B cell (primary cell): Measurements from ENCODE around the gene CCDC122. TPM values are rescaled to one million over a fixed set of nuclear protein-coding genes. Genes with fewer than 3 reads are reported as not detected.

Experiments
- ATAC-seq: fragments of 200-7000 bp; cut with Tn5 transposase; one replicate; pipeline ENCODE4 v1.10.0; 2021; ENCODE audit warnings: low read depth, mild to moderate bottlenecking, moderate number of reproducible peaks, moderate library complexity
- CTCF ChIA-PET: fragments of 350-600 bp; sonication (Branson Sonifier 250); formaldehyde crosslinking; loops from one replicate; lab custom pipeline; 2021; ENCODE audit warnings: antibody characterized with exemption, inconsistent platforms; lab: Charles Lee
- POLR2A ChIA-PET: fragments of 350-600 bp; sonication (Branson Sonifier 250); formaldehyde crosslinking; loops from one replicate; lab custom pipeline; 2021; ENCODE audit warnings: antibody characterized with exemption; lab: Charles Lee
- DNase-seq: peaks from one replicate; pipeline ENCODE4 v3.0.0; 2013
- H2AFZ ChIP-seq: 2 replicates; pipeline ENCODE4 v1.6.1; 2012; ENCODE audit warnings: mild to moderate bottlenecking, low read depth, low read length; ENCODE audit not compliant: insufficient read depth, poor library complexity, severe bottlenecking
- H3K27ac ChIP-seq, 2 donors: 1 replicate in 1 of 2; 2 replicates in 1 of 2; pipeline ENCODE4 v1.5.1; 2012 to 2013; ENCODE audit warnings: low read length in 2 of 2, mild to moderate bottlenecking in 2 of 2, moderate library complexity in 1 of 2
- H3K27me3 ChIP-seq, 4 experiments: fragments of 200-600 bp in 1 of 4; sonication (generic) in 1 of 4; replicated peaks in 1 of 4; 1 replicate in 2 of 4; 2 replicates in 2 of 4; pipeline versions ENCODE4 v1.6.1 to v1.7.0; 2013 to 2016; ENCODE audit warnings: low read length in 3 of 4, mild to moderate bottlenecking in 2 of 4, mixed read lengths in 1 of 4, moderate library complexity in 1 of 4; ENCODE audit not compliant: insufficient read depth in 4 of 4, control insufficient read depth in 3 of 4; ENCODE audit errors: control extremely low read depth in 1 of 4
- H3K36me3 ChIP-seq, 2 experiments: replicated peaks in 1 of 2; 1 replicate in 1 of 2; 2 replicates in 1 of 2; pipeline versions ENCODE4 v1.6.1 to v1.7.1; 2013; ENCODE audit warnings: low read length in 1 of 2; ENCODE audit not compliant: insufficient read depth in 2 of 2, control insufficient read depth in 1 of 2; ENCODE audit errors: control extremely low read depth in 1 of 2, extremely low read depth in 1 of 2
- H3K4me1 ChIP-seq, 2 donors: fragments of 200-600 bp in 1 of 2; sonication (generic) in 1 of 2; 1 replicate in 1 of 2; 2 replicates in 1 of 2; pipeline versions ENCODE4 v1.5.1 to v1.6.1; 2013 to 2017; ENCODE audit warnings: low read length in 2 of 2; ENCODE audit not compliant: control insufficient read depth in 2 of 2, insufficient read depth in 2 of 2
- H3K4me2 ChIP-seq: replicated peaks from 2 replicates; pipeline ENCODE3; 2012; ENCODE audit warnings: mild to moderate bottlenecking, low read depth, low read length; ENCODE audit not compliant: poor library complexity, severe bottlenecking
- H3K4me3 ChIP-seq, 5 experiments: fragments of 200-600 bp in 1 of 5; sonication (generic) in 1 of 5; 1 replicate in 3 of 5; 2 replicates in 2 of 5; pipeline versions ENCODE4 v1.5.1 to v1.7.0; 2011 to 2016; ENCODE audit warnings: low read length in 4 of 5, mild to moderate bottlenecking in 4 of 5, low read depth in 2 of 5, control low read depth in 1 of 5, moderate library complexity in 1 of 5; ENCODE audit not compliant: insufficient read depth in 1 of 5; ENCODE audit errors: control extremely low read depth in 1 of 5, extremely low read depth in 1 of 5
- H3K79me2 ChIP-seq: fragments of 200-600 bp; sonication (generic); one replicate; pipeline ENCODE4 v1.6.0; 2016; ENCODE audit warnings: low read length; ENCODE audit not compliant: control insufficient read depth, insufficient read depth
- H3K9ac ChIP-seq: fragments of 200-600 bp; sonication (generic); 2 replicates; pipeline ENCODE4 v1.6.1; 2017; ENCODE audit warnings: mild to moderate bottlenecking, low read length, moderate library complexity
- H3K9me3 ChIP-seq, 3 donors: one replicate each; pipeline versions ENCODE4 v1.6.1 to v1.7.1; 2013; ENCODE audit warnings: low read length in 2 of 3; ENCODE audit not compliant: control insufficient read depth in 2 of 3, insufficient read depth in 1 of 3; ENCODE audit errors: control extremely low read depth in 1 of 3
- H4K20me1 ChIP-seq: 2 replicates; pipeline ENCODE4 v1.6.0; 2012; ENCODE audit warnings: mild to moderate bottlenecking, low read length; ENCODE audit not compliant: insufficient read depth, control insufficient read depth, poor library complexity, severe bottlenecking
- H3K27ac Mint-ChIP-seq: one replicate; pipeline ENCODE4 v1.8.0; 2021; ENCODE audit warnings: mixed read lengths
- H3K27me3 Mint-ChIP-seq: one replicate; pipeline ENCODE4 v1.8.0; 2021; ENCODE audit warnings: mixed read lengths
- H3K4me1 Mint-ChIP-seq: one replicate; pipeline ENCODE4 v1.8.0; 2021; ENCODE audit warnings: mixed read lengths
- H3K4me3 Mint-ChIP-seq: one replicate; pipeline ENCODE4 v1.8.0; 2021; ENCODE audit warnings: mixed read lengths
- H3K9me3 Mint-ChIP-seq: one replicate; pipeline ENCODE4 v1.8.0; 2022; ENCODE audit warnings: mixed read lengths; ENCODE audit not compliant: insufficient read depth
- EZH2 ChIP-seq: IDR thresholded peaks from 2 replicates; pipeline ENCODE4 v1.6.1; 2012; ENCODE audit warnings: borderline replicate concordance, low read depth, mild to moderate bottlenecking, moderate library complexity, low read length; ENCODE audit not compliant: insufficient read depth, poor library complexity, severe bottlenecking
- WGBS: methylation state at CpG from one replicate; pipeline ENCODE4 v1.1.5; 2013; ENCODE audit warnings: missing lambda C conversion rate; ENCODE audit not compliant: insufficient coverage; 5-methylcytosine and 5-hydroxymethylcytosine counted together
- intact Hi-C: fragments of 100-400 bp; cut with micrococcal nuclease; formaldehyde crosslinking; loops from one replicate; pipeline ENCODE4 v1.10.0; 2022
- polyA plus RNA-seq: library from polyadenylated mRNA; depleted of rRNA; stranded (reverse); fragments of >200 nt; gene quantifications from 2 replicates; pipeline ENCODE4 v1.2.3, GENCODE V29; 2012
- total RNA-seq, 2 donors: library from RNA; stranded (reverse); fragments of 120-200 nt in 1 of 2; gene quantifications; 1 replicate in 1 of 2; 2 replicates in 1 of 2; pipeline versions ENCODE4 v1.2.3 to v1.2.4, GENCODE V29; 2013 to 2022
- TF ChIP-seq, protein P1 (sequence below): fragments of 200-600 bp; IDR thresholded peaks from one replicate; pipeline ENCODE4 v1.8.0; 2022; ENCODE audit warnings: antibody characterized with exemption, mild to moderate bottlenecking

CCDC122 gene
- total and polyA plus RNA-seq, 2 donors (not counting 1 experiment from before 2014, with no cell fraction given) = 1.1 to 12.1 TPM

DNA sequence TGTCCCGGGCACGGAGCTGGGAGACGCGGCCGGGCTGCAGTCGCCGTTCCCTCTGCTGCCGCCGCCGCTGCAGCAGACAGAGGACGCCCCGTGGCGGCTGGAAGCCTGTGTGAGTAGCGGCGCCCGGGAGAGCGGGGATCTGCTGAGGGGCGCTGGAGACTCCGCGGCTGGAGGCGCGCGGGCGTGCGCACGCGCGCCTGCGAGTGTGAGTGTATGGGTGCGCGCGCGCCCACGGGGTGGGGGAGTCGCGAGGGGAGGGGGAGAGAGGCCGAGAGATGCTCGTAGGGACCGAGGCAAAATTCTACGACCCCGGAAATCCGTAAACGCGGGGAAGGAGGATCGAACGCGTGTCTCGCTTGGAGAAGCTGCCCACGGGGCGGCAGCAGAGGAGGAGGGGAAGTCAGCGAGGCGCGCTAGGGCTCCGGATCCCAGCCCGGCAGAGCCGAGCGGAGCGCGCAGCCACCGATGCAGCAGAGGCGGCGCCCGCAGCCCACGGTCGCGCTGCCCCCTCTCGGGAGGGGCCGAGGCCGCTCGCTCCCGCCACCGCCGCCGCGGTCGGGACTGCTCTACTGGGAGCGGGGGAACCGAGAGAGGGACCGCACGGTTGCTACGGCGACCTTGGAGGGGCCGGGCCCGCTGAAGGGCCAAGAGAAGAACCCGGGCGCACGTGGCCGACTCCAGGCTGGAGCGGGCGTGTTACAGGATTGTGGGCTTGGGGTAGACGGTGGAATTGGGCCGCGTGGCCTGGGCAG, 92.6 kb downstream of the CCDC122 start, which contains the start of gene ENOX1:
Gene ENOX1, minus strand, starts transcription at position 207 of the 752 bp plus-strand sequence.
- peak within 1 kb of the TSS in 3 of 5 experiments; percentile 43 to 56 (median 46) for H3K4me3 ChIP-seq

DNA sequence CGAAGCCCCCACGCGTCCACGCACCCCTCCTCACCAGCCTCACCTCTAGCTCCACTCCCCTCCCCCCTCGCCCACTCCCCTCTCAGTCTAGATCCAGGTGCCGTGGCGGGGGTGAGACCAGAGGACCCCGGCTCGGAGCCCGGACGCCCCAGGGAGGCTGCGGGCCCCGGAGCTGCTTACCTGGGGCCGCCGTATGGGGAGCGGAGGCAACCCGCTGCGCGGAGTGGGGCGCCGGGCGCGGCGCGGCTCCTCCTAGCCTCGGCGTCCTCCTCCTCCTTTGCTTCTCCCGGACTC, 93.1 kb downstream of the CCDC122 start:
- ChIA-PET CTCF (no interaction called here), POLR2A (no interaction called here)
- H3K36me3 ChIP-seq = no peaks in the 10 kb centered on the region
- H3K9me3 ChIP-seq = peaks cover 0 to 2% (median 0%) of the 10 kb centered on the region in 3 donors
- H3K27me3 ChIP-seq = peaks cover 0 to 35% (median 22%) of the 10 kb centered on the region in 4 experiments
- H2AFZ ChIP-seq = peak overlapping the region; percentile 55
- no peak for ATAC-seq
- H3K4me1 Mint-ChIP-seq = peaks cover 16% of the 10 kb centered on the region
- peak overlapping the region; percentile 60 for H3K9ac ChIP-seq
- under 1% methylated on average over 28 of the region's 28 CpGs for WGBS
- intact Hi-C loops = no loop called here
- peaks cover 13 to 27% of the 10 kb centered on the region in 2 donors for H3K4me1 ChIP-seq
- H3K4me2 ChIP-seq = peak overlapping the region; percentile 90
- H3K9me3 Mint-ChIP-seq = no peaks in the 10 kb centered on the region
- DNase-seq = no peak
- H3K27me3 Mint-ChIP-seq = peaks cover 35% of the 10 kb centered on the region
- no peaks in the 10 kb centered on the region for H4K20me1 ChIP-seq
- H3K4me3 ChIP-seq = peak overlapping the region in 3 of 5 experiments; percentile 43 to 56 (median 46)
- H3K27ac ChIP-seq = no peak overlapping the region
- no peaks in the 10 kb centered on the region for H3K79me2 ChIP-seq
- no peak overlapping the region for H3K27ac Mint-ChIP-seq
- H3K4me3 Mint-ChIP-seq = peak overlapping the region; percentile 82
- TF ChIP-seq, protein P1, sequence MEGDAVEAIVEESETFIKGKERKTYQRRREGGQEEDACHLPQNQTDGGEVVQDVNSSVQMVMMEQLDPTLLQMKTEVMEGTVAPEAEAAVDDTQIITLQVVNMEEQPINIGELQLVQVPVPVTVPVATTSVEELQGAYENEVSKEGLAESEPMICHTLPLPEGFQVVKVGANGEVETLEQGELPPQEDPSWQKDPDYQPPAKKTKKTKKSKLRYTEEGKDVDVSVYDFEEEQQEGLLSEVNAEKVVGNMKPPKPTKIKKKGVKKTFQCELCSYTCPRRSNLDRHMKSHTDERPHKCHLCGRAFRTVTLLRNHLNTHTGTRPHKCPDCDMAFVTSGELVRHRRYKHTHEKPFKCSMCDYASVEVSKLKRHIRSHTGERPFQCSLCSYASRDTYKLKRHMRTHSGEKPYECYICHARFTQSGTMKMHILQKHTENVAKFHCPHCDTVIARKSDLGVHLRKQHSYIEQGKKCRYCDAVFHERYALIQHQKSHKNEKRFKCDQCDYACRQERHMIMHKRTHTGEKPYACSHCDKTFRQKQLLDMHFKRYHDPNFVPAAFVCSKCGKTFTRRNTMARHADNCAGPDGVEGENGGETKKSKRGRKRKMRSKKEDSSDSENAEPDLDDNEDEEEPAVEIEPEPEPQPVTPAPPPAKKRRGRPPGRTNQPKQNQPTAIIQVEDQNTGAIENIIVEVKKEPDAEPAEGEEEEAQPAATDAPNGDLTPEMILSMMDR = no peak
- TF ChIP-seq EZH2 = no peak

More for the DNA sequence above, 92.6 kb downstream of the CCDC122 start, which contains the start of gene ENOX1:
- H3K36me3 ChIP-seq = no peaks in the 10 kb centered on the region
- peaks cover 0 to 35% (median 22%) of the 10 kb centered on the region in 4 experiments for H3K27me3 ChIP-seq
- H3K9ac ChIP-seq = peak within 1 kb of the TSS; percentile 60
- ATAC-seq (no peak), DNase-seq (peak; percentile 37)
- POLR2A ChIA-PET = no interaction called here
- intact Hi-C loops = no loop called here
- H4K20me1 ChIP-seq = no peaks in the 10 kb centered on the region
- H3K4me1 Mint-ChIP-seq = peaks cover 16% of the 10 kb centered on the region
- no peaks in the 10 kb centered on the region for H3K79me2 ChIP-seq
- WGBS = under 1% methylated on average over 90 of the region's 93 CpGs
- peaks cover 13 to 27% of the 10 kb centered on the region in 2 donors for H3K4me1 ChIP-seq
- H3K4me3 Mint-ChIP-seq = peak within 1 kb of the TSS; percentile 82
- no peak within 1 kb of the TSS for H3K27ac ChIP-seq
- peaks cover 39% of the 10 kb centered on the region for H3K27me3 Mint-ChIP-seq
- peak within 1 kb of the TSS; percentile 55 for H2AFZ ChIP-seq
- H3K9me3 Mint-ChIP-seq = no peaks in the 10 kb centered on the region
- CTCF ChIA-PET = no interaction called here
- no peak within 1 kb of the TSS for H3K27ac Mint-ChIP-seq
- peaks cover 0 to 2% (median 0%) of the 10 kb centered on the region in 3 donors for H3K9me3 ChIP-seq
- peak within 1 kb of the TSS; percentile 90 for H3K4me2 ChIP-seq
- TF ChIP-seq, protein P1 = no peak
- no peak for TF ChIP-seq EZH2
